ENCODE results near the gene HDAC9.

DNA sequence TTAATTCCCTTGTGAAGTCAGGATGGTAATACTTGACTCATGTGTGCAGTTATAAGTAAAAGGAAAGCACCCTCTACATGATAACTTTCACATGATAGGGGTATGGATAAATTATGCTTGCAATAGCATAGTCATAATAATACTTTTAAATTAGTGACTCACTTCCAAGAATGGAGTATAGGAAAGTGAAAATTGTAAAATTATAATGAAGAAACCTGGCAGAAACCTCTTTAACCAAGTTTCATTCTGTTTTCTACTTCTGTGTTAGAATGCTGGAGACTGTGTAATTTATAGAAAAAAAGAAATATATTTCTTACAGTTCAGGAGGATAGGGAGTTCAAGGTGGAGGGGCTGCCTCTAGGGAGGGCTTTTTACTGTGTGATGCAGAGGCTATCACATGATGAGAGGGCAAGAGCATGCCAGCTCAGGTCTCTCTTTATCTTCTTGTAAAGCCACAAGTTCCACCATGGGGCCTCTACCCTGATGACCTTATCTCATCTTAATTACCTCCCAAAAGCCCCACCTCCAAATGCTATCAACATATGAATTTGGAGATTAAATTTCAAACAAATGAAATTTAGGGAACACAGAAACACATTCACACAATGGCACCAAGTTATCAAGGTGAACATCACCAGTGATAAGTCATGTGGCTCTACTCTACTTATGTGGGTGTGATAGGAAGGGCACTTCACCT lies 43.2 kb downstream of the HDAC9 start:
- TF ChIP-seq POLR2A (IDR thresholded peaks at IDR 0.05) (no peak), EP300 (IDR thresholded peaks at IDR 0.05) (no peak), POLR2AphosphoS5 (IDR thresholded peaks at IDR 0.05) (no peak)
- TF ChIP-seq, protein P1, sequence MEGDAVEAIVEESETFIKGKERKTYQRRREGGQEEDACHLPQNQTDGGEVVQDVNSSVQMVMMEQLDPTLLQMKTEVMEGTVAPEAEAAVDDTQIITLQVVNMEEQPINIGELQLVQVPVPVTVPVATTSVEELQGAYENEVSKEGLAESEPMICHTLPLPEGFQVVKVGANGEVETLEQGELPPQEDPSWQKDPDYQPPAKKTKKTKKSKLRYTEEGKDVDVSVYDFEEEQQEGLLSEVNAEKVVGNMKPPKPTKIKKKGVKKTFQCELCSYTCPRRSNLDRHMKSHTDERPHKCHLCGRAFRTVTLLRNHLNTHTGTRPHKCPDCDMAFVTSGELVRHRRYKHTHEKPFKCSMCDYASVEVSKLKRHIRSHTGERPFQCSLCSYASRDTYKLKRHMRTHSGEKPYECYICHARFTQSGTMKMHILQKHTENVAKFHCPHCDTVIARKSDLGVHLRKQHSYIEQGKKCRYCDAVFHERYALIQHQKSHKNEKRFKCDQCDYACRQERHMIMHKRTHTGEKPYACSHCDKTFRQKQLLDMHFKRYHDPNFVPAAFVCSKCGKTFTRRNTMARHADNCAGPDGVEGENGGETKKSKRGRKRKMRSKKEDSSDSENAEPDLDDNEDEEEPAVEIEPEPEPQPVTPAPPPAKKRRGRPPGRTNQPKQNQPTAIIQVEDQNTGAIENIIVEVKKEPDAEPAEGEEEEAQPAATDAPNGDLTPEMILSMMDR (IDR thresholded peaks at IDR 0.05) = no peak

Data from gastroesophageal sphincter (tissue), 3 donors.